Right cardiac atrium (tissue), 5 donors: ENCODE measurements around the gene CCDC91. TPM values are rescaled to one million over a fixed set of nuclear protein-coding genes. Genes with fewer than 3 reads are reported as not detected.

Source experiments
- ATAC-seq, 2 donors: fragments of 200-7000 bp; cut with Tn5 transposase; one replicate each; pipeline versions ENCODE4 v1.8.0 to v1.9.1; 2020; ENCODE audit warnings: moderate library complexity in 2 of 2, mild to moderate bottlenecking in 1 of 2
- DNase-seq, 3 donors: peaks; one replicate each; pipeline ENCODE4 v3.0.0-alpha.2; 2020
- H3K27ac ChIP-seq: one replicate; pipeline ENCODE4 v1.5.1; 2013; ENCODE audit warnings: mild to moderate bottlenecking, low read length, control low read depth, moderate library complexity
- H3K27me3 ChIP-seq: one replicate; pipeline ENCODE4 v1.6.1; 2013; ENCODE audit not compliant: control insufficient read depth, insufficient read depth
- H3K4me1 ChIP-seq: one replicate; pipeline ENCODE4 v1.6.1; 2013; ENCODE audit warnings: low read length; ENCODE audit not compliant: control insufficient read depth, insufficient read depth
- H3K4me3 ChIP-seq: one replicate; pipeline ENCODE4 v1.5.1; 2013; ENCODE audit warnings: low read length, control low read depth
- H3K9me3 ChIP-seq: one replicate; pipeline ENCODE4 v1.6.1; 2013; ENCODE audit warnings: low read length; ENCODE audit not compliant: control insufficient read depth
- WGBS: extraction: QIAGEN DNeasy Blood & Tissue Kit; methylation state at CpG from one replicate; pipeline ENCODE4 v1.1.7; 2013; 5-methylcytosine and 5-hydroxymethylcytosine counted together
- intact Hi-C, 4 donors: fragments of 100-400 bp; cut with DNase I; formaldehyde crosslinking; loops; one replicate each; pipeline versions ENCODE4 v1.11.0 to v1.14.0; 2022 to 2023
- polyA plus RNA-seq: library from polyadenylated mRNA; stranded (reverse); fragments of 200-250 nt; gene quantifications from one replicate; pipeline ENCODE4 v1.2.3, GENCODE V29; 2013
- total RNA-seq, 4 donors: library from RNA; stranded (reverse); fragmentation: NEBNext Ultra II Directional; extraction: Animal tissue kit (Norgen Biotek cat#: 25700); gene quantifications; one replicate each; pipeline ENCODE4 v1.2.1, GENCODE V29; 2021
- donor health status: healthy with polysubstance abuse.
- donor health status: DM: no; HTN: yes; CAD: no.
- donor health status: DM: no; HTN: no; CAD: no.
- donor health status: DM: no; HTN: yes; CAD: no; lungs with severe emphysema.
- donor health status: DM: yes; HTN: yes; CAD: no.

CCDC91 gene
- total and polyA plus RNA-seq, 5 donors = 26.8 to 50.3 (median 45.4) TPM

DNA sequence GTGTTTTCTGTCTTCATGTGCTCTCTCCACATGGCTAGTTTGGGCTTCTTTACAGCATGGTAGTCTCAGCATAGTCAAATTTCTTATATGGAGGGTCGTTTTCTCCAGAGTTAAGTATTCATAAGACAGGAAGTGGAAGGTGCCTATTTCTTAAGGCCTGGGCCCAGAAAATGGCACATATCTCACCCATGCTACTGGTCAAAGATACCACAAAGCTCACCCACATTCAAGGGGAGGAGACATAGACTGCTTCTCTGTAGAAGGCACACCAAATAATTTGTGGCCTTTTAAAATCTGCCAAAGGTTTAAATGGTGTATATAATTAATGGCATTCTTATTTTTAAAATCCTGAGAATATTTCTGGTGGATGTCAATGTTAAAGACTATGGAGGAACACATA, 44.8 kb downstream of the CCDC91 start:
- Histone ChIP-seq H3K9me3 (no peaks in the 10 kb centered on the region), H3K27ac (no peak overlapping the region), H3K4me1 (no peaks in the 10 kb centered on the region), H3K4me3 (no peak overlapping the region), H3K27me3 (no peaks in the 10 kb centered on the region)
- ATAC-seq (no peak), DNase-seq (no peak)
- 61% methylated on average over 1 of the region's 1 CpG for WGBS
- intact Hi-C loops = no loop called here

DNA sequence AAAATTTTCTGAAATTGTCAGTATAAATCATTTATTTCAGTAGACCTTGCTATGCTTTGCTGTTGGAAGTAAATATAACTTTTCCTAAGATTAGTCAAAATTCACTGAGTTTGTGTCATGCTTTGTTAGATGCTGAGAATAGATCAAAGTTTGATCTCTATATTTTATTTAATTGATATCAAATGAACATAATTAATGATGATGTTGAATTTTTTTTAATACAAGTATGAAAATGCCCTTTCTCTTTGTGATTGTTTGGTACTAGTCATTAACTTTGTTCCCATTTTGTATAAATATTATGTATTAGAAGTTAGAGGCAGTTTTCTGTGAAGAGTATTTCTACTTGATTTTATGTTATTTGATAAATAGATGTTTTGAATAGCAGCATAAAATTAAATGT, 45.7 kb downstream of the CCDC91 start:
- Histone ChIP-seq H3K4me1 (no peaks in the 10 kb centered on the region), H3K4me3 (no peak overlapping the region), H3K9me3 (no peaks in the 10 kb centered on the region), H3K27me3 (no peaks in the 10 kb centered on the region), H3K27ac (no peak overlapping the region)
- ATAC-seq (no peak), DNase-seq (no peak)
- intact Hi-C loops = no loop called here

DNA sequence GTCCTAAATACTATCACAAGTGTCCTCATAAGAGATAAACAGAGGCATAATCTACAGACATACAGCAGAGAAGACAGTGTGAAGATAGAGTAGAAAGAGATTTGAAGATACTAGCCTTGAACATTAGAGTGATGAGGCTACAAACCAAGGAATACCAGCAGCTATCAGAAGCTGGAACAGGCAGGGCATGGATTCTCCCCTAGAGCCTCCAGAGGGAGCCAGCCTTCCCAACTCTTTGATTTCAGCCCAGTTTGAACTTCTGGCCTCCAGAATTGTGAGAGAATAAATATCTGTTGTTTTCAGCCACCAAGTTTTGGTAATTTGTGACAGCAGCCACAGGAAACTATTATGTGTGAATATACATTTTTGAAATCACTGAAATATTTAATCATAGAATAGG, 47.2 kb downstream of the CCDC91 start:
- H3K9me3 ChIP-seq = no peaks in the 10 kb centered on the region
- ATAC-seq = no peak
- no peak for DNase-seq
- no peak overlapping the region for H3K4me3 ChIP-seq
- H3K27ac ChIP-seq = no peak overlapping the region
- no peaks in the 10 kb centered on the region for H3K27me3 ChIP-seq
- no peaks in the 10 kb centered on the region for H3K4me1 ChIP-seq
- intact Hi-C loops = no loop called here

DNA sequence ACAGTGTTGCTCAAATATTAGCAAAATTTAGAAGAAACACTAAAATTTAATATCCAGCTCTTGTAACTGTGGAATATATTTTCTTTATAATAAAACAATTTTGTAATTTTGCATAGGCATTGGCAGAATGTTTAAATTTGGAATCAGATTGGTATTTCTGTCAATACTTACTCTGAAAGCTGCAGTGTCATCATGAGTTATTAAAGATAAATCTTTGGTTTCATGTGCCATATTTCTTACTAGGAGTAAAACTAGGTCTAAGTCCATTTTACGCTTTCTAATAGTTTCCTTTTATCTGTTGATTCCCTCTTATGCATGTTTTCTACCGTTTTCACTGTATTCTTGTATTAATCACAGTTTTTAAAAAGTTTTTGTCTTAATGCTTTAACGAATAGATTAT, 49.7 kb downstream of the CCDC91 start:
- Histone ChIP-seq H3K9me3 (no peaks in the 10 kb centered on the region), H3K27me3 (no peaks in the 10 kb centered on the region), H3K27ac (no peak overlapping the region), H3K4me3 (no peak overlapping the region), H3K4me1 (no peaks in the 10 kb centered on the region)
- DNase-seq (no peak), ATAC-seq (no peak)
- intact Hi-C loops = no loop called here
- 93% methylated on average over 3 of the region's 3 CpGs for WGBS

DNA sequence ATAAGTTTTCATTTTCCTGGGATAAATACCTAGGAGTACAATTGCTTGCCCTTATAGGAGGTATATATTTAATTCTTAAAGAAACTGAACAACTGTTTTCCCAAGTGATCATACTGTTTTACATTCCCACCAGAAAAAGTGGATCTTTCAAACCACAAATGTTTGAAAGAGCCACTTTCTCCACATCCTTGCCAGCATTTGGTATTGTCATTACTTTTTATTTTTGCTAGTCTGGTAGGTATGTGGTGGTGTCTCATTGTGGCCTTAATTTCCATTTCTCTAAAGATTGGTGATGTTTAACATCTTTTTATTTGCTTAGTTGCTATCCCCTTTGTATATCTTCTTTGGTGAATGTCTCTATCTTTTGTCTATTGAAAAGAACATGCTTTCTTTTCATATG, 50.6 kb downstream of the CCDC91 start:
- ATAC-seq = no peak
- no peak for DNase-seq
- Histone ChIP-seq H3K4me1 (no peaks in the 10 kb centered on the region), H3K9me3 (no peaks in the 10 kb centered on the region), H3K4me3 (no peak overlapping the region), H3K27me3 (no peaks in the 10 kb centered on the region), H3K27ac (no peak overlapping the region)
- intact Hi-C loops = no loop called here

DNA sequence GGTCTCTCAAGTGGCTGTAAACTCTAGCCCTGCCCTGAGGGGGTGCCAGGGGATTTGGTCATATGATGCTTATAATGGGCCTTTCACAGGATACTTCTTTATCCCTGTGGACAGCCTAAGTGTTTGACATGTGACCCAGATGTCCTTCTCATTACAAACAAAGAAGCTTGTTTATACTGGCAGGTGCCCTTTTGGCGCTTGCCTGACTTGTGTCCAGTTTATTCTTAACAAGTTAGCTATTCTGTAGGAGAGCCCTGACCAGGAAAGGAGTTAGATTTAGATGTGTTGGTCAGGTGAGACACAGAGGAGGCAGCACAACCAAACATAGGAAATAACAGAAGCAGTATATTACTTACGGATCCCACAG, 51.9 kb downstream of the CCDC91 start:
- Histone ChIP-seq H3K4me3 (no peak overlapping the region), H3K27me3 (no peaks in the 10 kb centered on the region), H3K4me1 (no peaks in the 10 kb centered on the region), H3K27ac (no peak overlapping the region), H3K9me3 (no peaks in the 10 kb centered on the region)
- intact Hi-C loops = no loop called here
- DNase-seq = no peak
- ATAC-seq = peak in 1 of 2 donors; percentile 62
- 85% methylated on average over 2 of the region's 2 CpGs for WGBS

DNA sequence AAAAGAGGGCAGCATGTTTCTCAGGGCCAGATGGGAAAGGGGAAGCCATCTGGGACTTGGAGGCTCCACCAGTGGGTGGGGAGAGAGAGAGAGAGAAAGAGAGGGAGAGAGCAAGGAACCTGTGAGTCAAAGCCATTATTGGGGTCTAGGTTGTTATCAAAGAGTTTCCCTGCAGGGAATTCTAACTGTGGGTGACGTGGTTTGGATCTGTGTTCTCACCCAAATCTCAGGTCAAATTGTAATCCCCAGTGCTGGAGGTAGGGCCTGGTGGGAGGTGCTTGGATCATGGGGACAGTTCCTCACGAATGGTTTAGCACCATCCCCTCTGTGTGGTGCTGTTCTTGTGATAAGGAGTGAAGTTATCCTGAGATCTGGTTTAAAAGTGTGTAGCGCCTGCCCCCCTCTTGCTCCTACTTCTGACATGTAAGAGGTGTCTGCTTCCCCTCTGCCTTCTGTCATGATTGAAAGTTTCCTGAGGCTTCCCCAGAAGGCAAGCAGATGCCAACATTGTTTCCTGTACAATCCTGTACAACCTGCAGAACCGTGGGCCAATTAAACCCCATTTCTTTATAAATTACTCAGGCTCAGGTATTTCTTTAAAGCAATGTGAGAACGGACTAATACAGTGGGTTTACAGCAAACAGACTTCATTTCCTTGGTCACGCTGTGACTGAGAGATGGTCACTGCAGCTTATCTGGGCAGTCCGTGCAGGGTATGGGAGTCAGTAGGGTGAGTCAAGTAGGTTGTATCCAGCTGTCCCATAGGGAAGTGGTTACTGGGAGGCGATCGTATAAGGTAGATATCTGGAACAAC, 52.4 kb downstream of the CCDC91 start:
- H3K9me3 ChIP-seq = no peaks in the 10 kb centered on the region
- no peaks in the 10 kb centered on the region for H3K27me3 ChIP-seq
- intact Hi-C loops = no loop called here
- DNase-seq (no peak), ATAC-seq (peak in 1 of 2 donors; percentile 92)
- no peak overlapping the region for H3K4me3 ChIP-seq
- H3K27ac ChIP-seq = no peak overlapping the region
- no peaks in the 10 kb centered on the region for H3K4me1 ChIP-seq
- 80% methylated on average over 9 of the region's 9 CpGs for WGBS

DNA sequence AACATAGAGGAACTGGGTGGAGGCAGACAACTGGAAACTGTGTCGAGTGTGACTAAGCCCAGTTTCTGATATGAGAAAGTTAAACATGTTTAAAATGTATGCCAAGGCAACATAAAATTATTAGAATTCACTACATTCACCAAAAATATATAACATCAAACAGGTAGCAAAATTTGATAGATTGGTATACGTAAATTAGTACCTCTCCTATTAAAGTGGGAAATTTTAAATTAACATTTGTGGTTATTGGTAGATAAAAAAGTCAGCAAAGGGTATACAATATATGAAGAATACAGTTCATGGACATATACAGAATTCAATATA, 53.0 kb downstream of the CCDC91 start:
- no peaks in the 10 kb centered on the region for H3K27me3 ChIP-seq

DNA sequence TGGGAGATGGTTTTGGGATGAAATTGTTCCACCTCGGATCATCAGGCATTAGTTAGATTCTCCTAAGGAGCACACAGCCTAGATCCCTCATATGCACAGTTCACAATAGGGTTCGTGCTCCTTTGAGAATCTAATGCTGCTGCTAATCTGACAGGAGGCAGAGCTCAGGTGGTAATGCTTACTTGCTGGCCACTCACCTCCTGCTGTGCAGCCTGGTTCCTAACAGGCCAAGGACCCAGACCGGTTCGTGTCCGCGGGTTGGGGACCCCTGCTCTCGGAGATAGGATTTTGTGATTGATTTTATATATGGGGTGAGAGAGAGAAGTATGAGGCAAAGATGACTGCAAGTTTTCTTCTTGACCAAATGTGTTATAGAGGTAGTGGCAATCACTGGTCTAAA, 57.5 kb downstream of the CCDC91 start:
- no peaks in the 10 kb centered on the region for H3K27me3 ChIP-seq
- WGBS = 84% methylated on average over 7 of the region's 7 CpGs
- ATAC-seq = no peak

More for the DNA sequence above, 53.0 kb downstream of the CCDC91 start:
- ATAC-seq = no peak
- no peak for DNase-seq
- intact Hi-C loops = no loop called here
- H3K4me3 ChIP-seq = no peak overlapping the region
- no peak overlapping the region for H3K27ac ChIP-seq
- H3K4me1 ChIP-seq = no peaks in the 10 kb centered on the region
- 80% methylated on average over 2 of the region's 2 CpGs for whole genome bisulfite sequencing
- H3K9me3 ChIP-seq = no peaks in the 10 kb centered on the region

DNA sequence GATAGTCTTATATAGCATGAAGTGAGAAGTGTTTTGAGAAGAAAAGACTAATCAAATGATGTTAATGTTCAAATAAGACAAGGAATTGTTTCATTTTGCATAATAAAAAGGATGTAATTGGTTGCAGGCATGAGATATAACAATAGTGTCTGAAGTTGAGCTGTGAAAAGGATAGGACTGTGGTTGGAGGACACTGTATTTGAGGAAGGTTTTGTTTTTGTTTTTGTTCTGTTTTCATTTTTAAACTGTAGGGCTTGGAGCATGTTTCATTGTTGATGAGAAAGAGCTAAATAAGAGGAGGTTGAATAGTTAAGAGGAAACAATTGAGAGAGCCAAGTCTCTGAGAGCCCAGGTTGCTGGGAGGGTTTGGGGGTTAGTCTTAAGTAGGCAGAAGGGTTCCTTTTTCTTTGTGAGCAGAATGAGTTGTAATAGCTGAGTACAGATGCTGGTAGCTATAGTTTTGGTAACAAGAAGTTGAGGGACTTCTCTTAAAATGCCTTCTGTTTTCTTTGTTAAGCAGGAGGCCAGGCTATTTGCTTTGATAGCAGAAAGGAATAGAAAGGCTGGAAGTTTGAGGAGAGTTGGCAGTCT, 58.4 kb downstream of the CCDC91 start:
- ATAC-seq = no peak
- intact Hi-C loops = no loop called here
- H3K27ac ChIP-seq = no peak overlapping the region
- DNase-seq = no peak
- no peaks in the 10 kb centered on the region for H3K9me3 ChIP-seq
- no peaks in the 10 kb centered on the region for H3K27me3 ChIP-seq
- no peak overlapping the region for H3K4me3 ChIP-seq
- H3K4me1 ChIP-seq = no peaks in the 10 kb centered on the region

More for the DNA sequence above, 57.5 kb downstream of the CCDC91 start:
- Histone ChIP-seq H3K4me1 (no peaks in the 10 kb centered on the region), H3K27ac (no peak overlapping the region), H3K4me3 (no peak overlapping the region), H3K9me3 (no peaks in the 10 kb centered on the region)
- intact Hi-C loops = no loop called here
- no peak for DNase-seq

DNA sequence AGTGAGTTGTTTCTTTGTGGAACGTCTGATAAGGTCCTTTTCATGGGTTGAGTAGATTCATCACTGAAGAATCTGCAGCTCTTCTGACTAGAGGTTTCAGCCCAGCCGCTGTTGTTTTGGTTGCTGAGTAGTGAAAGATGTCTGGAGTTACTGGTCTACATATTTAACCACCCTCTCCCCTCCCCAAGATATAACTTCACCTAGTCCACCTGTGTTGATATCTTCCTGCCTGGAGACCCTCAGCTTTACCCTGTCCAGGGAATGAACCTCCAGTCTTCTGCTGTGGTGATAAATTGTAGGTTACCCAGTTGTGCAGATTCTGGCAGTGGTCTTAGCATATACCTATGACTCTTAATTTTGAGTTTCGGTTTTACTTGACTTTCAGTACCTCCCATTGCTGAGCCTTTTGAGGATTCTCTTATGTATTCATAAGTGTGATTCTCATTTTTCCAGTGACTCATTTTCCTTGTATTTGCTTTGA, 62.9 kb downstream of the CCDC91 start:
- WGBS = 88% methylated on average over 3 of the region's 3 CpGs
- Histone ChIP-seq H3K4me1 (no peaks in the 10 kb centered on the region), H3K9me3 (no peaks in the 10 kb centered on the region), H3K27ac (no peak overlapping the region), H3K4me3 (no peak overlapping the region), H3K27me3 (no peaks in the 10 kb centered on the region)
- ATAC-seq (no peak), DNase-seq (no peak)
- intact Hi-C loops = no loop called here

DNA sequence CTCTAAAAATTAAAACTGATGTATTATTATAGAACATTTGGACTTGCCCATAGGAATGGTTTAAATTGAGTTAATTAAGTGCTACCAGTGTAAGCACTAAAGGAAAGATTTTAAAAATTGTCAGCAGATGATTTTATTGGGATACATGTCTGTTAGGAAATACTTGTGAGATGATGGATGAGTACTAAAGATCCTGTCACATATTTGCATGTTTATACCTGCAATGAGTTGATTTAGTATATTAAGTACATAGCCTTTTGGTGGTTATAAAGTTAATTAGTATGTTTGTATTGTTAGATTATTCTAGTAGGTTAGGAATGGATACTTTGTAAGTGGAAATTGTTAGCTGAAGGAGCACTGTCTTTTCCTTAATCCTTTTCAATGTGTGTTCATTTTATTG, 67.2 kb downstream of the CCDC91 start:
- no peak overlapping the region for H3K4me3 ChIP-seq
- no peak for DNase-seq
- ATAC-seq = no peak
- H3K27me3 ChIP-seq = no peaks in the 10 kb centered on the region
- H3K9me3 ChIP-seq = no peaks in the 10 kb centered on the region
- no peaks in the 10 kb centered on the region for H3K4me1 ChIP-seq
- H3K27ac ChIP-seq = no peak overlapping the region
- intact Hi-C loops = no loop called here
